ENCODE data around the gene RPN2.

GRCh38 chr20:37222086-37222485 lies 43.0 kb downstream of the RPN2 start:
- TF ChIP-seq ASH2L (IDR thresholded peaks at IDR 0.05; ENCODE audit: borderline replicate concordance, low read depth) (no peak), RFX5 (IDR thresholded peaks at IDR 0.05; ENCODE audit: low read depth, low read length) (no peak)
